SU-DHL-6 (cell line): ENCODE results near the gene ELMOD3.
"Not testable (repeated sequence)": the region's sequence is repeated elsewhere in the genome, so short reads cannot be mapped to it uniquely, and the experiment has no call there.

Experiments used
- H2AFZ ChIP-seq: fragments of 200-600 bp; sonication (generic); 2 replicates; pipeline ENCODE4 v1.6.1; 2014; ENCODE audit warnings: low read depth, mild to moderate bottlenecking, moderate library complexity, mixed read lengths, antibody characterized with exemption, low read length; ENCODE audit not compliant: severe bottlenecking
- H3F3A ChIP-seq: fragments of 200-600 bp; shearing (Covaris generic); 2 replicates; pipeline ENCODE4 v1.6.0; 2016; ENCODE audit warnings: antibody characterized with exemption, mild to moderate bottlenecking; ENCODE audit not compliant: insufficient read depth
- H3K27ac ChIP-seq: fragments of 200-600 bp; sonication (generic); 2 replicates; pipeline ENCODE4 v1.5.1; 2016; ENCODE audit warnings: low read depth, mild to moderate bottlenecking, low read length, moderate library complexity, mixed read lengths
- H3K27me3 ChIP-seq: fragments of 200-600 bp; sonication (generic), shearing (Covaris generic); 2 replicates; pipeline ENCODE4 v1.6.0; 2014; ENCODE audit warnings: mild to moderate bottlenecking, low read length
- H3K36me3 ChIP-seq: fragments of 200-600 bp; sonication (generic); 2 replicates; pipeline ENCODE4 v1.6.1; 2014; ENCODE audit warnings: mild to moderate bottlenecking, low read length, mixed read lengths
- H3K4me2 ChIP-seq: fragments of 300-600, 200-600 bp; shearing (Covaris generic), sonication (generic); 2 replicates; pipeline ENCODE4 v1.6.0; 2014; ENCODE audit warnings: low read length, low read depth, mild to moderate bottlenecking; ENCODE audit not compliant: poor library complexity, severe bottlenecking
- H3K4me3 ChIP-seq: fragments of 200-600 bp; sonication (generic); 2 replicates; pipeline ENCODE4 v1.5.1; 2014; ENCODE audit warnings: antibody characterized with exemption, low read length, mild to moderate bottlenecking, mixed read lengths; ENCODE audit not compliant: insufficient read depth, poor library complexity, severe bottlenecking
- H3K79me2 ChIP-seq: fragments of 200-600 bp; sonication (generic); 2 replicates; pipeline ENCODE4 v1.6.1; 2014; ENCODE audit warnings: mild to moderate bottlenecking, low read length, moderate library complexity; ENCODE audit not compliant: insufficient read depth
- H3K9ac ChIP-seq: fragments of 200-600 bp; sonication (generic); 2 replicates; pipeline ENCODE4 v1.7.0; 2014; ENCODE audit warnings: mild to moderate bottlenecking, low read length
- H3K9me2 ChIP-seq: fragments of 200-600 bp; sonication (generic); replicated peaks from 2 replicates; pipeline ENCODE4 v1.6.1; 2014; ENCODE audit warnings: low read length; ENCODE audit not compliant: insufficient read depth
- H3K9me3 ChIP-seq: fragments of 200-600 bp; sonication (generic); 2 replicates; pipeline ENCODE4 v1.6.1; 2014; ENCODE audit warnings: low read length, mixed read lengths; ENCODE audit not compliant: insufficient read depth
- H4K20me1 ChIP-seq: fragments of 200-600 bp; sonication (generic); 2 replicates; pipeline ENCODE4 v1.6.1; 2014; ENCODE audit warnings: low read depth, mild to moderate bottlenecking, antibody characterized with exemption, low read length, moderate library complexity, mixed read lengths
- CTCF ChIP-seq: fragments of 200-600 bp; sonication (generic); IDR thresholded peaks from one replicate; pipeline ENCODE4 v1.5.1; 2017; ENCODE audit warnings: antibody characterized with exemption, mild to moderate bottlenecking, low read length, moderate library complexity; ENCODE audit not compliant: insufficient read depth, poor library complexity, severe bottlenecking
- EZH2phosphoT487 ChIP-seq: fragments of 200-600 bp; sonication (generic), shearing (Covaris generic); conservative IDR thresholded peaks from 2 replicates; pipeline ENCODE4 v1.6.1; 2018; ENCODE audit warnings: mild to moderate bottlenecking, antibody characterized with exemption, low read length, moderate library complexity, mixed read lengths

ELMOD3 gene

GRCh38 chr2:85380048-85380447 lies 25.5 kb downstream of the ELMOD3 start:
- Histone ChIP-seq H3K9ac (no peak overlapping the region), H4K20me1 (no peaks in the 10 kb centered on the region), H3K27ac (no peak overlapping the region), H3K27me3 (no peaks in the 10 kb centered on the region), H3K9me2 (no peaks in the 10 kb centered on the region), H3K9me3 (peaks cover 10% of the 10 kb centered on the region; the same call in 1 of the 2 replicates), H3K4me2 (no peak overlapping the region), H3K4me3 (no peak overlapping the region), H3K79me2 (no peaks in the 10 kb centered on the region), H3K36me3 (peaks cover 23% of the 10 kb centered on the region), H2AFZ (no peak overlapping the region), H3F3A (0 out of 2 replicates have a peak, but pooled peaks cover 3% of the 10 kb centered on the region)
- no peak for TF ChIP-seq EZH2phosphoT487
- no peak for TF ChIP-seq CTCF

GRCh38 chr2:85383151-85383550 lies 28.6 kb downstream of the ELMOD3 start:
- H3K4me2 ChIP-seq, H3K27me3 ChIP-seq, H3K9me2 ChIP-seq, H4K20me1 ChIP-seq, H3K27ac ChIP-seq, H3K79me2 ChIP-seq, H3K9me3 ChIP-seq, H2AFZ ChIP-seq, H3F3A ChIP-seq, H3K9ac ChIP-seq, H3K4me3 ChIP-seq: not testable (repeated sequence)
- H3K36me3 ChIP-seq = peaks cover 23% of the 10 kb centered on the region

DNA sequence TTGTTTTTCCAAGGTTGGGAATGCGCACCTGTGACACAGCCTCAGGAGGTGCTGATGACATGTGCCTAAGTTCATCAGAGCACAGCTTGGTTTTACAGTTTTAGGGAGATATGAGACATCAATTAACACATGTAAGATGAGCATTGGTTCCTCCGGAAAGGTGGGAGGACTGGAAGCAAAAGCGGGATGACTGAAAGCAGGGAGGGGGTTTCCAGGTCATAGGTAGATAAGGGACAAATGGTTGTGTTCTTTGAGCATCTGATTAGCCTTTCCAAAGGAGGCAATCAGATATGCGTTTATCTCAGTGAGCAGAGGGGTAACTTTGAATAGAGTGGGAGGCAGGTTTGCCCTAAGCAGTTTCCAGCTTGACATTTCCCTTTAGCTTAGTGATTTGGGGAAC lies 29.3 kb downstream of the ELMOD3 start:
- no peaks in the 10 kb centered on the region for H3K9me2 ChIP-seq
- H3K27ac ChIP-seq = no peak overlapping the region
- H3K9ac ChIP-seq = no peak overlapping the region
- no peaks in the 10 kb centered on the region for H4K20me1 ChIP-seq
- H2AFZ ChIP-seq = no peak overlapping the region
- TF ChIP-seq CTCF = no peak
- TF ChIP-seq EZH2phosphoT487 = no peak
- H3K36me3 ChIP-seq = peaks cover 20% of the 10 kb centered on the region
- no peaks in the 10 kb centered on the region for H3K27me3 ChIP-seq
- H3K9me3 ChIP-seq = peaks cover 10% of the 10 kb centered on the region; the same call in 1 of the 2 replicates
- H3F3A ChIP-seq = no peaks in the 10 kb centered on the region
- H3K4me2 ChIP-seq = no peak overlapping the region
- no peak overlapping the region for H3K4me3 ChIP-seq
- H3K79me2 ChIP-seq = no peaks in the 10 kb centered on the region

GRCh38 chr2:85385746-85386145 lies 31.2 kb downstream of the ELMOD3 start:
- Histone ChIP-seq H3K4me3 (no peak overlapping the region), H3K9me2 (no peaks in the 10 kb centered on the region), H3F3A (no peaks in the 10 kb centered on the region), H2AFZ (no peak overlapping the region), H4K20me1 (no peaks in the 10 kb centered on the region), H3K27ac (no peak overlapping the region), H3K36me3 (peaks cover 5% of the 10 kb centered on the region; the same call in 1 of the 2 replicates), H3K79me2 (no peaks in the 10 kb centered on the region), H3K9ac (no peak overlapping the region), H3K9me3 (no peaks in the 10 kb centered on the region), H3K27me3 (no peaks in the 10 kb centered on the region), H3K4me2 (no peak overlapping the region)
- no peak for TF ChIP-seq CTCF
- no peak for TF ChIP-seq EZH2phosphoT487
